Spleen (tissue), 11 donors: ENCODE results near the gene HTR6. TPM values are rescaled to one million over a fixed set of nuclear protein-coding genes. Genes with fewer than 3 reads are reported as not detected.

Experiments
- DNase-seq: peaks from one replicate; pipeline ENCODE4 v3.0.0-alpha.2; 2020
- H3K27ac ChIP-seq, 8 donors: fragments of 200-600 bp; sonication (generic) in 7 of 8; 1 replicate in 4 of 8; 2 replicates in 4 of 8; pipeline versions ENCODE4 v1.5.0 to v1.8.0; 2016 to 2021; ENCODE audit warnings: inconsistent platforms in 4 of 8, mild to moderate bottlenecking in 4 of 8, moderate library complexity in 1 of 8
- H3K27me3 ChIP-seq, 7 donors: fragments of 200-600 bp; sonication (generic) in 6 of 7; replicated peaks in 1 of 7; 1 replicate in 4 of 7; 2 replicates in 3 of 7; pipeline versions ENCODE4 v1.5.0 to v1.8.0; 2016 to 2021; ENCODE audit warnings: inconsistent platforms in 3 of 7, mild to moderate bottlenecking in 1 of 7
- H3K36me3 ChIP-seq, 6 donors: fragments of 200-600 bp; sonication (generic) in 5 of 6; 1 replicate in 4 of 6; 2 replicates in 2 of 6; pipeline versions ENCODE4 v1.5.0 to v1.8.0; 2016 to 2021; ENCODE audit warnings: inconsistent platforms in 2 of 6
- H3K4me1 ChIP-seq, 6 donors: fragments of 200-600 bp; sonication (generic) in 5 of 6; 1 replicate in 3 of 6; 2 replicates in 3 of 6; pipeline versions ENCODE4 v1.5.0 to v1.8.0; 2016 to 2021; ENCODE audit warnings: inconsistent platforms in 3 of 6
- H3K4me3 ChIP-seq, 8 donors: fragments of 200-600 bp; sonication (generic) in 7 of 8; 1 replicate in 4 of 8; 2 replicates in 4 of 8; pipeline versions ENCODE4 v1.5.0 to v1.8.0; 2016 to 2021; ENCODE audit warnings: inconsistent platforms in 4 of 8, mild to moderate bottlenecking in 4 of 8, moderate library complexity in 2 of 8
- H3K9me3 ChIP-seq, 8 donors: fragments of 200-600 bp; sonication (generic) in 7 of 8; 1 replicate in 4 of 8; 2 replicates in 4 of 8; pipeline versions ENCODE4 v1.5.0 to v1.8.0; 2016 to 2021; ENCODE audit warnings: inconsistent platforms in 4 of 8
- CTCF ChIP-seq, 11 experiments: fragments of 200-600 bp in 7 of 11; fragments of 450-650 bp in 4 of 11; sonication (generic) in 4 of 11; IDR thresholded peaks in 8 of 11; conservative IDR thresholded peaks in 3 of 11; 1 replicate in 7 of 11; 2 replicates in 4 of 11; pipeline versions ENCODE4 v1.4.0 to v1.8.0; 2016 to 2021; ENCODE audit warnings: antibody characterized with exemption in 11 of 11, inconsistent platforms in 4 of 11, mild to moderate bottlenecking in 1 of 11
- POLR2A ChIP-seq, 3 donors: fragments of 450-650 bp; IDR thresholded peaks; one replicate each; pipeline ENCODE4 v1.5.1; 2017; ENCODE audit warnings: antibody characterized with exemption in 3 of 3, mild to moderate bottlenecking in 1 of 3
- POLR2AphosphoS5 ChIP-seq, 3 donors: sonication (generic); formaldehyde crosslinking; IDR thresholded peaks; one replicate each; pipeline ENCODE4 v1.5.1; 2017; ENCODE audit warnings: antibody characterized with exemption in 3 of 3
- WGBS, 5 donors: extraction: QIAGEN DNeasy Blood & Tissue Kit in 3 of 5; methylation state at CpG; one replicate each; pipeline versions ENCODE4 v1.1.5 to v1.1.7; 2013 to 2018; 5-methylcytosine and 5-hydroxymethylcytosine counted together
- intact Hi-C: fragments of 100-400 bp; cut with DNase I; formaldehyde crosslinking; loops from one replicate; pipeline ENCODE4 v1.15.0; 2023; ENCODE audit warnings: low total_unique reads
- polyA plus RNA-seq, 3 donors: library from polyadenylated mRNA; stranded (reverse); fragments of 200-250 nt; gene quantifications; one replicate each; pipeline ENCODE4 v1.2.1, GENCODE V29; 2013
- total RNA-seq, 7 donors: library from RNA; depleted of rRNA in 3 of 7; stranded (reverse); fragments of >200 nt in 3 of 7; fragmentation: NEBNext Ultra II Directional in 4 of 7; extraction: Animal tissue kit (Norgen Biotek cat#: 25700) in 4 of 7; gene quantifications; one replicate each; pipeline versions ENCODE4 v1.1.0 to v1.2.1, GENCODE V29; 2016 to 2021
- donor health status: healthy with polysubstance abuse.
- donor health status: DM: no; HTN: no; CAD: no; lungs with moderate emphysema.
- donor health status: DM: no; HTN: no; CAD: no.
- donor health status: Bipolar disorder and iron deficiency.
- donor health status: healthy.
- donor health status: DM: no; HTN: no; CAD: no.
- donor health status: DM: yes; HTN: yes; CAD: no.

The HTR6 gene
- total and polyA plus RNA-seq, 10 donors: 0.06 to 0.47 (median 0.13) TPM; not detected in 7

GRCh38 chr1:19723874-19724273 is 59.2 kb downstream of the HTR6 start:
- DNase-seq: no peak
- Histone ChIP-seq H3K27me3 (no peaks in the 10 kb centered on the region), H3K4me1 (no peaks in the 10 kb centered on the region), H3K4me3 (no peak overlapping the region), H3K9me3 (no peaks in the 10 kb centered on the region), H3K27ac (no peak overlapping the region), H3K36me3 (peaks cover 3 to 96% (median 44%) of the 10 kb centered on the region in 6 donors)
- WGBS, 5 donors: 76 to 93% (median 81%) methylated on average over 4 of the region's 4 CpGs
- TF ChIP-seq CTCF (IDR thresholded peaks at IDR 0.05 in 8 of 11, conservative IDR thresholded peaks at IDR 0.05 in 3 of 11): no peak
- no peak for TF ChIP-seq POLR2AphosphoS5 (IDR thresholded peaks at IDR 0.05)
- TF ChIP-seq POLR2A (IDR thresholded peaks at IDR 0.05): no peak
- intact Hi-C loops: no loop called here

- 94 to 98% (median 96%) methylated on average over 3 to 9 of the region's 9 CpGs for WGBS, 5 donors
- Histone ChIP-seq H3K4me3 (no peak overlapping the region), H3K36me3 (peaks cover 3 to 100% (median 51%) of the 10 kb centered on the region in 6 donors), H3K9me3 (peaks cover 0 to 10% (median 6%) of the 10 kb centered on the region in 8 donors), H3K4me1 (no peaks in the 10 kb centered on the region), H3K27me3 (no peaks in the 10 kb centered on the region), H3K27ac (no peak overlapping the region)
- intact Hi-C loops: no loop called here
- DNase-seq: no peak
- TF ChIP-seq POLR2A (IDR thresholded peaks at IDR 0.05): no peak
- no peak for TF ChIP-seq CTCF (IDR thresholded peaks at IDR 0.05 in 8 of 11, conservative IDR thresholded peaks at IDR 0.05 in 3 of 11)
- TF ChIP-seq POLR2AphosphoS5 (IDR thresholded peaks at IDR 0.05): no peak
Observed at GRCh38 chr1:19725606-19726005, 60.9 kb downstream of the HTR6 start.

- DNase-seq: no peak
- Histone ChIP-seq H3K4me3 (no peak overlapping the region), H3K27ac (no peak overlapping the region), H3K9me3 (peaks cover 0 to 15% (median 10%) of the 10 kb centered on the region in 8 donors), H3K4me1 (no peaks in the 10 kb centered on the region), H3K27me3 (no peaks in the 10 kb centered on the region), H3K36me3 (peaks cover 3 to 100% (median 51%) of the 10 kb centered on the region in 6 donors)
- intact Hi-C loops: no loop called here
- WGBS, 5 donors: 92 to 99% (median 97%) methylated on average over 5 of the region's 5 CpGs
- TF ChIP-seq POLR2A (IDR thresholded peaks at IDR 0.05) (no peak), CTCF (IDR thresholded peaks at IDR 0.05 in 8 of 11, conservative IDR thresholded peaks at IDR 0.05 in 3 of 11) (no peak), POLR2AphosphoS5 (IDR thresholded peaks at IDR 0.05) (no peak)
Observed at GRCh38 chr1:19728413-19729145, 63.9 kb downstream of the HTR6 start.

- TF ChIP-seq POLR2AphosphoS5 (IDR thresholded peaks at IDR 0.05) (no peak), CTCF (IDR thresholded peaks at IDR 0.05 in 8 of 11, conservative IDR thresholded peaks at IDR 0.05 in 3 of 11) (no peak), POLR2A (IDR thresholded peaks at IDR 0.05) (no peak)
- H3K4me3 ChIP-seq: no peak overlapping the region
- intact Hi-C loops: no loop called here
- H3K4me1 ChIP-seq: no peaks in the 10 kb centered on the region
- H3K27me3 ChIP-seq: no peaks in the 10 kb centered on the region
- H3K9me3 ChIP-seq: peaks cover 0 to 15% (median 10%) of the 10 kb centered on the region in 8 donors
- peaks cover 3 to 100% (median 47%) of the 10 kb centered on the region in 6 donors for H3K36me3 ChIP-seq
- 95 to 100% (median 99%) methylated on average over 3 of the region's 3 CpGs for WGBS, 5 donors
- no peak for DNase-seq
- H3K27ac ChIP-seq: no peak overlapping the region
Observed at GRCh38 chr1:19730232-19730631, 65.6 kb downstream of the HTR6 start.
